Measurements from ENCODE around the gene AFF2. TPM values are rescaled to one million over a fixed set of nuclear protein-coding genes. Genes with fewer than 3 reads are reported as not detected.

Gene AFF2
- total RNA-seq, 3 donors from 2014 or later (not counting 1 experiment from before 2014, with no cell fraction given) = 0.24 to 4.8 (median 0.79) TPM

DNA sequence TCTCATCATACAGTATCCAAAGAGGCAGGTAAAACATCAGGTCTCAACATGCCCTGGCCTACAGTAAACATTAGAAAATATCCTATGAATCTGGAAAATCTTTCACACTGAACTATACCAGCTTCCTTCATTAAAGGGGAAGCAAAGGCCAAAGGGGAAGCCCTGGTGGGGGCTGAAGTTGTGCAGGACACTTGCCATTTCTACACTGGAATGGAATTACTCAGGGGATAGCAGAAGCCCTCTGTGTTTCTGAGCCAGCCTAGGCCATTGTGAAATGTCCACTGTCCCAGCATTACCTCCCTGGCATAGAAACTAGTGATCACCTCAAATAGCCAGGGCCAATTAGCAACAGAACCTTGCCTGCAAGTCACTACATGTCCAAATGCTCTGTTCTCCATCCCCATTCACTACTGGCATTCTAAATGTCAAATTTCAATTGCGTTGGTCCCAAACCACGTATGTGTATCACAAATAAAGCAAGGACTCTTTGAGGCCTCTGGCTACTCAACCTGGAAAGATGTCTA, 429.9 kb downstream of the AFF2 start:
- H3K27ac ChIP-seq (ENCODE audit: low read length) = no peak overlapping the region
- intact Hi-C loops (cut with micrococcal nuclease) = no loop called here
- H3K27me3 Mint-ChIP-seq (ENCODE audit: low read depth in 2 of 2) = no peaks in the 10 kb centered on the region
- ATAC-seq = no peak
- H3K36me3 Mint-ChIP-seq = no peaks in the 10 kb centered on the region
- WGBS (ENCODE audit: insufficient coverage) = 76% methylated on average over 2 of the region's 2 CpGs
- TF ChIP-seq, protein P1, sequence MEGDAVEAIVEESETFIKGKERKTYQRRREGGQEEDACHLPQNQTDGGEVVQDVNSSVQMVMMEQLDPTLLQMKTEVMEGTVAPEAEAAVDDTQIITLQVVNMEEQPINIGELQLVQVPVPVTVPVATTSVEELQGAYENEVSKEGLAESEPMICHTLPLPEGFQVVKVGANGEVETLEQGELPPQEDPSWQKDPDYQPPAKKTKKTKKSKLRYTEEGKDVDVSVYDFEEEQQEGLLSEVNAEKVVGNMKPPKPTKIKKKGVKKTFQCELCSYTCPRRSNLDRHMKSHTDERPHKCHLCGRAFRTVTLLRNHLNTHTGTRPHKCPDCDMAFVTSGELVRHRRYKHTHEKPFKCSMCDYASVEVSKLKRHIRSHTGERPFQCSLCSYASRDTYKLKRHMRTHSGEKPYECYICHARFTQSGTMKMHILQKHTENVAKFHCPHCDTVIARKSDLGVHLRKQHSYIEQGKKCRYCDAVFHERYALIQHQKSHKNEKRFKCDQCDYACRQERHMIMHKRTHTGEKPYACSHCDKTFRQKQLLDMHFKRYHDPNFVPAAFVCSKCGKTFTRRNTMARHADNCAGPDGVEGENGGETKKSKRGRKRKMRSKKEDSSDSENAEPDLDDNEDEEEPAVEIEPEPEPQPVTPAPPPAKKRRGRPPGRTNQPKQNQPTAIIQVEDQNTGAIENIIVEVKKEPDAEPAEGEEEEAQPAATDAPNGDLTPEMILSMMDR (IDR thresholded peaks at IDR 0.05) = no peak
- DNase-seq = no peak
- H3K9me3 Mint-ChIP-seq = no peaks in the 10 kb centered on the region
- no peak overlapping the region for H3K27ac Mint-ChIP-seq
- no peaks in the 10 kb centered on the region for H3K4me1 ChIP-seq (ENCODE audit: control insufficient read depth, insufficient read depth, low read length)
- no peaks in the 10 kb centered on the region for H3K27me3 ChIP-seq (ENCODE audit: control insufficient read depth, insufficient read depth, low read length)
- H3K4me1 Mint-ChIP-seq = no peaks in the 10 kb centered on the region
- H3K9me3 ChIP-seq (ENCODE audit: control insufficient read depth, insufficient read depth, low read length) = no peaks in the 10 kb centered on the region
- no peak overlapping the region for H3K4me3 ChIP-seq (ENCODE audit: low read length)
- no peaks in the 10 kb centered on the region for H3K36me3 ChIP-seq (ENCODE audit: control insufficient read depth, insufficient read depth, low read length)
- no peak overlapping the region for H3K4me3 Mint-ChIP-seq

DNA sequence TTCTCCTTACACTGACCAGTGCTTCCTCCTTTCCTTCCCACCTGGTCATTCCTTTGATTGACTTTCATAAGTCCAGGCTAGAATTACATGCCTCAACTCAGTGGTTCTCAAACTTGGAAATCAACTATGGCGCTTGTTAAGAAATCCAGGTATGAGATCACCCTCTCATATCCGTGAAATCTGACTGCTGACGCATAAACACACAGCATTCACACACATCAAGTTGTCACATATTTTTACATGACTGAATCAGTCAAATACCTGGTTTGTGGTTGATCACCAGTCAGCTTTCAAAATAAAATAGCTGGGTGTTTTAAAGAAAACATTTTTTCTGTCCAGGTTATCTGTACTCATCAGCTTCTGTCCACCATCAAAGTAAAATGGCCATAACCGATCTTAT, 433.5 kb downstream of the AFF2 start:
- H3K36me3 Mint-ChIP-seq = no peaks in the 10 kb centered on the region
- H3K4me3 Mint-ChIP-seq = no peak overlapping the region
- no peaks in the 10 kb centered on the region for H3K4me1 ChIP-seq (ENCODE audit: control insufficient read depth, insufficient read depth, low read length)
- no peak overlapping the region for H3K4me3 ChIP-seq (ENCODE audit: low read length)
- H3K27ac ChIP-seq (ENCODE audit: low read length) = no peak overlapping the region
- ATAC-seq = no peak
- 96% methylated on average over 4 of the region's 4 CpGs for WGBS (ENCODE audit: insufficient coverage)
- TF ChIP-seq, protein P1 (IDR thresholded peaks at IDR 0.05) = no peak
- no peaks in the 10 kb centered on the region for H3K9me3 ChIP-seq (ENCODE audit: control insufficient read depth, insufficient read depth, low read length)
- no peak overlapping the region for H3K27ac Mint-ChIP-seq
- no peaks in the 10 kb centered on the region for H3K27me3 ChIP-seq (ENCODE audit: control insufficient read depth, insufficient read depth, low read length)
- H3K27me3 Mint-ChIP-seq (ENCODE audit: low read depth in 2 of 2) = no peaks in the 10 kb centered on the region
- DNase-seq = no peak
- no peaks in the 10 kb centered on the region for H3K9me3 Mint-ChIP-seq
- H3K4me1 Mint-ChIP-seq = no peaks in the 10 kb centered on the region
- intact Hi-C loops (cut with micrococcal nuclease) = no loop called here
- no peaks in the 10 kb centered on the region for H3K36me3 ChIP-seq (ENCODE audit: control insufficient read depth, insufficient read depth, low read length)

DNA sequence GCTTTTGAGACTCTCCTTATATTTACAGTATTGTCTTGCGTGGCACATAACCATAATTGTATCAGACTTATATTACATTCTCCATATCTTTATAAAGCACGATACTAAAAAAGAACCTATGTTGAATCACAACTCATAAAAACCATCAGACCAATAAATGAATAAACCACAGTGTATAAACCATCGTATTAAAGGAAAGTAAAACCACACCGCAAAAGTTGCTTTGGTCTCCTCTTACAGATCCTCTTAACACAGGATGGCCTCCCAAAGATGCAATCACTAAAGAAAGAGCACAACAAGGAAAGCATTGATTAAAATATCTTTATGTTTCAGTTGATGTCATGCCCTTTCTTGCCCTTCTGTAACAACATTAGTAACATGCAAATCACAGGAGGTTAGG, 437.9 kb downstream of the AFF2 start:
- whole genome bisulfite sequencing (ENCODE audit: insufficient coverage) = no CpG with 5 or more reads among the region's 4 CpGs
- Mint-ChIP-seq H3K9me3 (peaks cover 0 to 2% of the 10 kb centered on the region in 2 donors), H3K4me1 (no peaks in the 10 kb centered on the region), H3K27ac (no peak overlapping the region), H3K27me3 (ENCODE audit: low read depth in 2 of 2) (peaks cover 0 to 4% of the 10 kb centered on the region in 2 donors), H3K36me3 (no peaks in the 10 kb centered on the region), H3K4me3 (no peak overlapping the region)
- Histone ChIP-seq H3K27ac (ENCODE audit: low read length) (no peak overlapping the region), H3K9me3 (ENCODE audit: control insufficient read depth, insufficient read depth, low read length) (no peaks in the 10 kb centered on the region), H3K36me3 (ENCODE audit: control insufficient read depth, insufficient read depth, low read length) (no peaks in the 10 kb centered on the region), H3K4me1 (ENCODE audit: control insufficient read depth, insufficient read depth, low read length) (no peaks in the 10 kb centered on the region), H3K4me3 (ENCODE audit: low read length) (no peak overlapping the region), H3K27me3 (ENCODE audit: control insufficient read depth, insufficient read depth, low read length) (no peaks in the 10 kb centered on the region)
- DNase-seq (no peak), ATAC-seq (no peak)
- TF ChIP-seq, protein P1 (IDR thresholded peaks at IDR 0.05) = no peak
- intact Hi-C loops (cut with micrococcal nuclease) = no loop called here

DNA sequence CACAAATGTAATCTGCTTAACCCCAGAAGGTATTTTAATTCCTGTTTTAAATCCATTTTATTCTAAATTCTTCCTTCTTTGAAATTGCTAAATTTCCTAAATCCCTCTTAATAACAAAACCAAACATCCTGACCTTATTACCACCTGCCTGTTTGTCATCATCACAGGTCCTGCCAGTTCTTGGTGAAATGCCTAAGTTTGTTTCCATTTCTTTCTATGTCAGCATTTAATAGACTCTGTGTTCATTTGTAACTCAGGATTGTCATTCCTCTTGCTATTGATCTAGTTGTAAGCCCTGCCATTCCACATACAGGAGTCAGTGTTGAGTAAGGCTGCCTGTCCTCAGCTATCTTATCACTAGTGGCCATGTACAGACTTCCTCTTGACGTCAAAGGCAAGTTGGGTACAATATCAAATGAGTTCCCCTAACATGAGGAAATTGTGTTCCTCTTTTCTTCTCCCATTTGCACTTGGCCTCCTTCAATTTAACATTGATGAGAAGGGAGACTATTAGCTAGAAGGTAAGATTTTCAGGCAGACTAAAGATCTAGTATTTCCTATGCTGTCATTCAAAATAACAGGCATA, 440.1 kb downstream of the AFF2 start:
- Histone ChIP-seq H3K4me3 (ENCODE audit: low read length) (no peak overlapping the region), H3K27me3 (ENCODE audit: control insufficient read depth, insufficient read depth, low read length) (no peaks in the 10 kb centered on the region), H3K4me1 (ENCODE audit: control insufficient read depth, insufficient read depth, low read length) (no peaks in the 10 kb centered on the region), H3K27ac (ENCODE audit: low read length) (no peak overlapping the region), H3K36me3 (ENCODE audit: control insufficient read depth, insufficient read depth, low read length) (no peaks in the 10 kb centered on the region), H3K9me3 (ENCODE audit: control insufficient read depth, insufficient read depth, low read length) (no peaks in the 10 kb centered on the region)
- Mint-ChIP-seq H3K9me3 (peaks cover 0 to 3% of the 10 kb centered on the region in 2 donors), H3K27me3 (ENCODE audit: low read depth in 2 of 2) (peaks cover 0 to 11% of the 10 kb centered on the region in 2 donors), H3K4me1 (no peaks in the 10 kb centered on the region), H3K27ac (no peak overlapping the region), H3K4me3 (no peak overlapping the region), H3K36me3 (no peaks in the 10 kb centered on the region)
- intact Hi-C loops (cut with micrococcal nuclease) = no loop called here
- DNase-seq = no peak
- WGBS (ENCODE audit: insufficient coverage) = 50% methylated on average over 1 of the region's 1 CpG
- TF ChIP-seq, protein P1 (IDR thresholded peaks at IDR 0.05) = no peak
- ATAC-seq = peak in 1 of 3 donors; percentile 72
